Lung (tissue), 12 donors: ENCODE data around the gene GJB2. TPM values are rescaled to one million over a fixed set of nuclear protein-coding genes. Genes with fewer than 3 reads are reported as not detected.

Experiments
- ATAC-seq: fragments of 200-7000 bp; cut with Tn5 transposase; one replicate; pipeline ENCODE4 v1.9.1; 2020; ENCODE audit warnings: moderate number of reproducible peaks; ENCODE audit not compliant: insufficient read depth, low FRiP score
- DNase-seq, 3 donors: peaks; one replicate each; pipeline ENCODE4 v3.0.0-alpha.2; 2013 to 2017
- H3K27ac ChIP-seq, 2 donors: one replicate each; pipeline ENCODE4 v1.5.1; 2013; ENCODE audit warnings: mild to moderate bottlenecking in 2 of 2, moderate library complexity in 2 of 2, control low read depth in 1 of 2, inconsistent platforms in 1 of 2, low read depth in 1 of 2, low read length in 1 of 2
- H3K27me3 ChIP-seq, 3 donors: one replicate each; pipeline ENCODE4 v1.5.1; 2013; ENCODE audit warnings: low read length in 2 of 3; ENCODE audit not compliant: control insufficient read depth in 3 of 3, insufficient read depth in 3 of 3
- H3K36me3 ChIP-seq, 4 donors: one replicate each; pipeline ENCODE4 v1.5.1; 2013; ENCODE audit warnings: low read length in 4 of 4, mild to moderate bottlenecking in 1 of 4, moderate library complexity in 1 of 4; ENCODE audit not compliant: control insufficient read depth in 4 of 4, insufficient read depth in 4 of 4
- H3K4me1 ChIP-seq, 5 donors: one replicate each; pipeline ENCODE4 v1.5.1; 2013; ENCODE audit warnings: low read length in 5 of 5, mild to moderate bottlenecking in 2 of 5, moderate library complexity in 1 of 5; ENCODE audit not compliant: control insufficient read depth in 5 of 5, insufficient read depth in 5 of 5
- H3K4me3 ChIP-seq: one replicate; pipeline ENCODE4 v1.5.1; 2013; ENCODE audit warnings: mild to moderate bottlenecking, control low read depth, moderate library complexity
- H3K9ac ChIP-seq, 2 donors: one replicate each; pipeline ENCODE4 v1.5.1; 2013; ENCODE audit warnings: low read length in 2 of 2, control low read depth in 1 of 2; ENCODE audit not compliant: insufficient read depth in 1 of 2
- H3K9me3 ChIP-seq, 4 donors: one replicate each; pipeline ENCODE4 v1.5.1; 2013; ENCODE audit warnings: low read length in 3 of 4, mild to moderate bottlenecking in 1 of 4, moderate library complexity in 1 of 4; ENCODE audit not compliant: control insufficient read depth in 4 of 4, insufficient read depth in 3 of 4
- CTCF ChIP-seq: IDR thresholded peaks from 2 replicates; pipeline ENCODE4 v1.5.1; 2012; ENCODE audit warnings: mild to moderate bottlenecking; ENCODE audit errors: control extremely low read depth, extremely low read depth
- WGBS, 2 donors: extraction: QIAGEN DNeasy Blood & Tissue Kit; methylation state at CpG; one replicate each; pipeline ENCODE4 v1.1.7; 2013; 5-methylcytosine and 5-hydroxymethylcytosine counted together
- polyA plus RNA-seq, 2 donors: library from polyadenylated mRNA; stranded (reverse); fragments of 200-250 nt; gene quantifications; one replicate each; pipeline ENCODE4 v1.2.1, GENCODE V29; 2013
- total RNA-seq, 2 donors: library from RNA; depleted of rRNA in 1 of 2; stranded (reverse); fragments of >200 nt in 1 of 2; gene quantifications; one replicate each; pipeline ENCODE4 v1.2.1, GENCODE V29; 2014 to 2021
- donor health status: control.
- donor health status: control.
- donor health status: Bipolar disorder and iron deficiency.
- donor health status: healthy.
- donor health status: DM: yes; HTN: yes; CAD: no.

GJB2 gene
- total and polyA plus RNA-seq, 4 donors = 0.71 to 7.2 (median 1.5) TPM

- H3K9ac ChIP-seq = no peak overlapping the region
- H3K27me3 ChIP-seq = peaks cover 0 to 4% (median 3%) of the 10 kb centered on the region in 3 donors
- ATAC-seq (no peak), DNase-seq (no peak)
- WGBS, 2 donors = 73 to 93% methylated on average over 3 of the region's 3 CpGs
- peak overlapping the region in 1 of 2 donors; percentile 75 for H3K27ac ChIP-seq
- no peak for TF ChIP-seq CTCF
- no peaks in the 10 kb centered on the region for H3K36me3 ChIP-seq
- H3K4me3 ChIP-seq = no peak overlapping the region
- H3K9me3 ChIP-seq = no peaks in the 10 kb centered on the region
- H3K4me1 ChIP-seq = peaks cover 0 to 33% (median 11%) of the 10 kb centered on the region in 5 donors
Measured at GRCh38 chr13:20175406-20175794, 17.3 kb downstream of the GJB2 start.

GRCh38 chr13:20174656-20175405 is 17.9 kb downstream of the GJB2 start:
- 35 to 40% methylated on average over 22 of the region's 22 CpGs for WGBS, 2 donors
- H3K36me3 ChIP-seq = no peaks in the 10 kb centered on the region
- H3K9ac ChIP-seq = peak overlapping the region in 1 of 2 donors; percentile 52
- H3K9me3 ChIP-seq = no peaks in the 10 kb centered on the region
- TF ChIP-seq CTCF = no peak
- ATAC-seq (peak; percentile 88), DNase-seq (peak; percentile 82 to 90 (median 88))
- peak overlapping the region in 1 of 2 donors; percentile 74 for H3K27ac ChIP-seq
- no peak overlapping the region for H3K4me3 ChIP-seq
- peaks cover 0 to 33% (median 11%) of the 10 kb centered on the region in 5 donors for H3K4me1 ChIP-seq
- H3K27me3 ChIP-seq = peaks cover 0 to under 1% (median 0%) of the 10 kb centered on the region in 3 donors

GRCh38 chr13:20173116-20173746 is 19.5 kb downstream of the GJB2 start:
- no peaks in the 10 kb centered on the region for H3K9me3 ChIP-seq
- 88 to 93% methylated on average over 8 of the region's 8 CpGs for WGBS, 2 donors
- H3K4me1 ChIP-seq = peaks cover 0 to 33% (median 11%) of the 10 kb centered on the region in 5 donors
- H3K36me3 ChIP-seq = no peaks in the 10 kb centered on the region
- H3K9ac ChIP-seq = no peak overlapping the region
- no peak overlapping the region for H3K27ac ChIP-seq
- TF ChIP-seq CTCF = no peak
- no peak for DNase-seq
- H3K4me3 ChIP-seq = no peak overlapping the region
- no peak for ATAC-seq
- no peaks in the 10 kb centered on the region for H3K27me3 ChIP-seq
